ENCODE data around the gene PPP1R9B.

GRCh38 chr17:50090971-50091917 is 59.2 kb downstream of the PPP1R9B start:
- TF ChIP-seq CTCF (IDR thresholded peaks at IDR 0.05; ENCODE audit: low read length), result no peak
- no peak for TF ChIP-seq EZH2 (IDR thresholded peaks at IDR 0.05; ENCODE audit: borderline replicate concordance, low read length)
